GM12892 (cell line): ENCODE measurements around the gene PLXDC1.

Experiments used
- POLR2A ChIP-seq: IDR thresholded peaks from 2 replicates; pipeline ENCODE4 v1.6.1; 2011; ENCODE audit warnings: low read depth, low read length, control low read depth
- POLR2AphosphoS5 ChIP-seq: IDR thresholded peaks from 2 replicates; pipeline ENCODE4 v1.6.1; 2011; ENCODE audit warnings: low read depth, low read length, control low read depth

- TF ChIP-seq POLR2A (no peak), POLR2AphosphoS5 (no peak)
Measured at GRCh38 chr17:39016193-39017153, 135.0 kb downstream of the PLXDC1 start.
